ENCODE data around the gene IGF2R.

- TF ChIP-seq EZH2 (IDR thresholded peaks at IDR 0.05; ENCODE audit: insufficient read depth, poor library complexity, severe bottlenecking) (no peak), EZH2phosphoT487 (IDR thresholded peaks at IDR 0.05; ENCODE audit: insufficient read depth, low read depth) (no peak)
Observed at GRCh38 chr6:160082627-160083026, 113.7 kb downstream of the IGF2R start.
